CD4-positive, alpha-beta T cell (primary cell): ENCODE results near the gene NGFR. TPM values are rescaled to one million over a fixed set of nuclear protein-coding genes. Genes with fewer than 3 reads are reported as not detected.

Experiments
- ATAC-seq: fragments of 200-7000 bp; cut with Tn5 transposase; one replicate; pipeline ENCODE4 v1.10.0; 2022; ENCODE audit warnings: mild to moderate bottlenecking; ENCODE audit not compliant: poor library complexity
- CTCF ChIA-PET: fragments of 350-600 bp; sonication (Branson Sonifier 250); formaldehyde crosslinking; loops from one replicate; lab custom pipeline; 2021; ENCODE audit warnings: antibody characterized with exemption, inconsistent platforms; lab: Charles Lee
- POLR2A ChIA-PET: fragments of 350-600 bp; sonication (Branson Sonifier 250); formaldehyde crosslinking; loops from one replicate; lab custom pipeline; 2021; ENCODE audit warnings: antibody characterized with exemption, inconsistent platforms; lab: Charles Lee
- DNase-seq, 14 experiments: peaks; one replicate each; pipeline ENCODE4 v3.0.0-alpha.2; 2013 to 2020; ENCODE audit warnings: mixed read lengths in 2 of 14
- H3K27ac ChIP-seq, 2 donors: one replicate each; pipeline versions ENCODE4 v1.5.1 to v1.7.0; 2013; ENCODE audit warnings: low read length in 2 of 2, low read depth in 1 of 2, mild to moderate bottlenecking in 1 of 2
- H3K27me3 ChIP-seq, 2 experiments: 1 replicate in 1 of 2; 2 replicates in 1 of 2; pipeline versions ENCODE4 v1.6.1 to v1.7.0; 2013; ENCODE audit warnings: low read length in 2 of 2, control low read depth in 1 of 2, mild to moderate bottlenecking in 1 of 2, moderate library complexity in 1 of 2; ENCODE audit not compliant: insufficient read depth in 2 of 2, control insufficient read depth in 1 of 2
- H3K36me3 ChIP-seq: one replicate; pipeline ENCODE4 v1.6.1; 2013; ENCODE audit warnings: low read length, control low read depth; ENCODE audit not compliant: insufficient read depth
- H3K4me1 ChIP-seq: one replicate; pipeline ENCODE4 v1.6.1; 2013; ENCODE audit warnings: low read length, control low read depth; ENCODE audit not compliant: insufficient read depth
- H3K4me3 ChIP-seq: one replicate; pipeline ENCODE4 v1.5.1; 2013; ENCODE audit warnings: mild to moderate bottlenecking, low read length, moderate library complexity
- H3K9me3 ChIP-seq, 2 experiments: 1 replicate in 1 of 2; 2 replicates in 1 of 2; pipeline versions ENCODE4 v1.6.1 to v1.7.0; 2013; ENCODE audit warnings: low read length in 2 of 2, mild to moderate bottlenecking in 2 of 2, control low read depth in 1 of 2, moderate library complexity in 1 of 2; ENCODE audit not compliant: control insufficient read depth in 1 of 2, insufficient read depth in 1 of 2
- H3K27ac Mint-ChIP-seq: one replicate; pipeline ENCODE4 v1.8.0; 2020; ENCODE audit warnings: mixed read lengths
- H3K27me3 Mint-ChIP-seq: one replicate; pipeline ENCODE4 v1.8.0; 2021; ENCODE audit warnings: mixed read lengths
- H3K36me3 Mint-ChIP-seq: one replicate; pipeline ENCODE4 v1.8.0; 2021; ENCODE audit warnings: low read depth, mixed read lengths
- H3K4me1 Mint-ChIP-seq: one replicate; pipeline ENCODE4 v1.8.0; 2021; ENCODE audit warnings: low read depth, mixed read lengths
- H3K4me3 Mint-ChIP-seq: one replicate; pipeline ENCODE4 v1.8.0; 2020; ENCODE audit warnings: mild to moderate bottlenecking, mixed read lengths
- H3K9me3 Mint-ChIP-seq: one replicate; pipeline ENCODE4 v1.8.0; 2020; ENCODE audit warnings: mixed read lengths
- CTCF ChIP-seq: fragments of 200-600 bp; IDR thresholded peaks from one replicate; pipeline ENCODE4 v1.8.0; 2022; ENCODE audit warnings: antibody characterized with exemption, mild to moderate bottlenecking
- intact Hi-C, 2 experiments: fragments of 100-400 bp; cut with DNase I in 1 of 2; cut with micrococcal nuclease in 1 of 2; formaldehyde crosslinking; loops; one replicate each; pipeline versions ENCODE4 v1.15.1 to v1.9.0; 2023 to 2025; cut with DNase I, micrococcal nuclease
- total RNA-seq, 174 experiments: library from RNA in 2 of 174; stranded (reverse) in 2 of 174; gene quantifications; one replicate each; pipeline ENCODE4 v1.2.3 and lab custom pipeline; 2021 to 2026

Gene NGFR
- total RNA-seq, 2 experiments from 2014 or later: 0.11 to 0.22 TPM

GRCh38 chr17:49523706-49524472 lies 28.8 kb downstream of the NGFR start:
- no peaks in the 10 kb centered on the region for H3K9me3 Mint-ChIP-seq
- no peak overlapping the region for H3K4me3 Mint-ChIP-seq
- Histone ChIP-seq H3K9me3 (no peaks in the 10 kb centered on the region), H3K4me3 (no peak overlapping the region), H3K27me3 (peaks cover 0 to under 1% of the 10 kb centered on the region in 2 experiments), H3K4me1 (peaks cover 11% of the 10 kb centered on the region), H3K36me3 (no peaks in the 10 kb centered on the region), H3K27ac (no peak overlapping the region)
- peaks cover 12% of the 10 kb centered on the region for H3K4me1 Mint-ChIP-seq
- POLR2A ChIA-PET: no interaction called here
- peak overlapping the region; percentile 5 for H3K27ac Mint-ChIP-seq
- H3K27me3 Mint-ChIP-seq: no peaks in the 10 kb centered on the region
- TF ChIP-seq CTCF: no peak
- CTCF ChIA-PET: interaction anchor here (0.7 kb wide), 1 partner anchor 28 kb away, joined by 3 read pairs; no protein-coding TSS in a partner anchor
- ATAC-seq: peak; percentile 97
- DNase-seq: peak in 11 of 14 experiments; percentile 5 to 62 (median 24)
- H3K36me3 Mint-ChIP-seq: no peaks in the 10 kb centered on the region
- intact Hi-C loops: no loop called here

GRCh38 chr17:49524473-49525359 lies 29.6 kb downstream of the NGFR start:
- no peaks in the 10 kb centered on the region for H3K9me3 Mint-ChIP-seq
- no peak for TF ChIP-seq CTCF
- ChIA-PET CTCF (no interaction called here), POLR2A (no interaction called here)
- DNase-seq (peak in 1 of 14 experiments; percentile 12), ATAC-seq (no peak)
- H3K4me3 Mint-ChIP-seq: no peak overlapping the region
- H3K4me3 ChIP-seq: no peak overlapping the region
- peaks cover 11% of the 10 kb centered on the region for H3K4me1 ChIP-seq
- no peak overlapping the region for H3K27ac ChIP-seq
- H3K27me3 ChIP-seq: peaks cover 0 to 2% of the 10 kb centered on the region in 2 experiments
- intact Hi-C loops: no loop called here
- peaks cover 12% of the 10 kb centered on the region for H3K4me1 Mint-ChIP-seq
- H3K9me3 ChIP-seq: no peaks in the 10 kb centered on the region
- no peaks in the 10 kb centered on the region for H3K27me3 Mint-ChIP-seq
- no peak overlapping the region for H3K27ac Mint-ChIP-seq
- H3K36me3 Mint-ChIP-seq: no peaks in the 10 kb centered on the region
- no peaks in the 10 kb centered on the region for H3K36me3 ChIP-seq

- no peak overlapping the region for H3K27ac Mint-ChIP-seq
- no peaks in the 10 kb centered on the region for H3K9me3 Mint-ChIP-seq
- no peaks in the 10 kb centered on the region for H3K36me3 Mint-ChIP-seq
- no peak for TF ChIP-seq CTCF
- ChIA-PET POLR2A (no interaction called here), CTCF (no interaction called here)
- ATAC-seq (no peak), DNase-seq (peak in 1 of 14 experiments; percentile 17)
- Histone ChIP-seq H3K9me3 (no peaks in the 10 kb centered on the region), H3K27ac (no peak overlapping the region), H3K4me3 (no peak overlapping the region), H3K36me3 (no peaks in the 10 kb centered on the region), H3K4me1 (peaks cover 11% of the 10 kb centered on the region), H3K27me3 (peaks cover 0 to 2% of the 10 kb centered on the region in 2 experiments)
- H3K4me1 Mint-ChIP-seq: peaks cover 12% of the 10 kb centered on the region
- intact Hi-C loops: no loop called here
- H3K4me3 Mint-ChIP-seq: no peak overlapping the region
- H3K27me3 Mint-ChIP-seq: no peaks in the 10 kb centered on the region
Measured at GRCh38 chr17:49525831-49526741, 31.0 kb downstream of the NGFR start.
